ENCODE results near the gene RAPGEFL1.

- TF ChIP-seq CTCF (IDR thresholded peaks at IDR 0.05; ENCODE audit: borderline replicate concordance, extremely low read depth, low read length, poor library complexity, severe bottlenecking) (no peak), EZH2 (IDR thresholded peaks at IDR 0.05; ENCODE audit: borderline replicate concordance, low read depth, low read length, severe bottlenecking) (no peak)
Measured at GRCh38 chr17:40203131-40203530, 25.9 kb downstream of the RAPGEFL1 start.

All from DND-41 (cell line).